ENCODE results near the gene PTH1R.

The PTH1R gene

DNA sequence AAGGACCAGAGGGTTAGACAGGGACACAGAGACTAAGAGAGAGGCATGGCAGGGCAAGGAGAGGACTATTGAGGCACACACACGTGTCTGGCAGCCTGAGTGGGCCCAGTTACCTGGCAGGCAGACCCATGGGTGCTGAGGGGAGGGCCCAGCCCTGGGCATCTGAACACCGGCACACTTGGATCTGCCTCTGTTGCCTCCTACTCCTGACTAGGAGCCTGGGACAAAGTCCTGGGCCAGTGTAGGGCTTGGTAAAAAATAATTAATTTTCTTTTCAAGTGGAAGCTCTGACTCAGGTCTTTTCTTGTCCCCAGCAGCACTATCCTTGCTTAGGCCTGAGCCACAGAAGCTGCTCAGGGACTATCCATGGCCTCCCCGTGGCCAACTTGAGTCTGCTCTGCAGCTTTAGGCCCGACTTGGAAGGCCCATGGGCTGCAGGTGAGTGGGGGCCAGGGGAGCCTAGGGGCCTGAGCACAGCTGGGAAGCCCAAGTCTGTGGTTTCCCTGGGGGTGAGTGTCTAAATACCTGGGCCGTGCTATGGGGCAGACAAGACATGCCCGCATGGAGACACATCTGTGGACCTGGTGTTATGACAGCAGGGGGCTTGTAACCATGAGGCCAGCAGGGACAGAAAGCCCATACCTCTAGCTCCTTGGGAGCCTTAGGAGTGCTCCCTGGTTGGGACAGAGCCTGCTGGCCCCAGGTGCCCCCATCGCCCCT, at the start of gene PTH1R:
Gene PTH1R, plus strand, starts transcription at position 316 of the 720 bp plus-strand sequence. CDS start 5,839 bp downstream, outside the sequence.
- DNase-seq: no peak

DNA sequence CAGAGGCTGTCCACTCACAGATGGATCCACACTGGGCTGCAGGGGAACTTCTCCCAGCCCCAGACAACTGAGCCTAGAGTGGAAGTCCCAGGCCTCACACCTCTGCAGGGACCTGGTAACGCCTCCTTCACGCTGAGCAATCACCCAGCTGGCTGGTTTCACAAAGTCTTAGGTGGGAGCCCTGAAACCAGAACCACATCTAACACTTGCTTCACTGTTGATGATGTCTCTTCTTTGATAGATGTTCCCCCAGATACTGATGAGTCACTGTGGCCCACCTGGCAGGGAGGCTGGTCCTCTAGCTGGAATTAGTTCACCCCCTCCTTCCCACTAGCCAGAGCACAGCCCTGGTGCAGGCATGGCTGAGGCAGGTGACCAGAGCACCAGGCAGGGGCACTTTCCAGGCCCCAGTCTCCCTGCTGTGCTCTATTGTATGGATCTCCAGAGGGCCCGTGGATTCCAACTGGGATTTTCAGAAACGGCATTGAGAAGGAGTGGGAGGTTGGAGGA, 47.8 kb upstream of the PTH1R start:
- DNase-seq: no peak

DNA sequence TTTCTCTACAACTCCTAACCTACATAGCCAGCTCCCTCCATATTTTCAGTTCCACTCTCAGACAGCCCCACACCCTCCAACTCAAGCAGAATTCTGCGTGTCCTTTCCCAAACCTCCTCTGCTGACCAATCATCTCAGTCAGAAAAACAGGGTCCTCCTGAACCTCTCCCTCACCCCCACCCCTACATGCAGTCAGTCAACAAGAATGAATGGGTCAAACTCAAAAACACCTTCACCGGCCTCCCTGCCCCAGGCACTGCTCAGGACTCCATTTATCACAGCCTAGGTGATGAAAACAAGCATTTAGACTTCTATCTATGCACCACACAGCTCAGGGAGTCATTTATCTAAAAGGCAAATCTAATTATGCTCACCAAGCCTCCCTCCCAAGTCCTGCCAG, 46.7 kb upstream of the PTH1R start:
- DNase-seq: no peak

DNA sequence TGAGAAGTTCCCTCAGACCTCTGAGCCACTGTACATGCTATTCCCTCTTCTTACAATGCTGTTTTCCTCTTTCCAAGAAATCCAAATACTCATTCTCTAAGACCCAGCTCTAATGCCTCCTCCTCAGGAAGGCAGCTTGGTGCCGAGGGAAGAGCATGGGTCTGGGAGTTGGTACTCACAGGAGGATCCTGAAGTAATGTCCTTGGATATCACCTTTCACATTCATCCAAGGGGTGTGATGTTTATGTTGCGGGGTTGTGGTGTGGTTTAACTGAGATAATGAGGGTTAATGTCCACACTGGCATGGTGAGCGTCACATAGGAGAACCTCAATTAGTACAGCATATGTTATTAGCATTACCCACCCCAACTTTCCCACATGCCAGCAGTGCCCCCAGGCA, 46.2 kb upstream of the PTH1R start:
- no peak for DNase-seq

DNA sequence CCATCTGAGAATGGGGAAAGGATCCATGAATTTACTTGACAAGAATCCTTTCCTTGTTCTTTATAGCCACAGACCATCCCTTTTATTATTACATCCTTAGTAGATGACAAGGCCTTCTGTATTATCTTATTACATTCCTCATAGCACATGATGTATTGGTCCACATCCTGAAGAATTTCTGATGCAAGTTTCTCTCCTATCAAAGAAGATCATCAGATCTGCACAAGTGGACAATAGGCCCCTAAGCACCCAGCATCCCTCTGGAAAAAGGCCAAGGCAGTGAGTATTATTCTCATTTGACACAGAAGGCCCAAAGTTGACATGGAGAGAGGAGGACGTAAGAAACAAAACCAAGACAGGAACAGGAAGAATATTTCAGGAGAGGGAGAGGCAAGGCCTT, 45.7 kb upstream of the PTH1R start:
- no peak for DNase-seq

DNA sequence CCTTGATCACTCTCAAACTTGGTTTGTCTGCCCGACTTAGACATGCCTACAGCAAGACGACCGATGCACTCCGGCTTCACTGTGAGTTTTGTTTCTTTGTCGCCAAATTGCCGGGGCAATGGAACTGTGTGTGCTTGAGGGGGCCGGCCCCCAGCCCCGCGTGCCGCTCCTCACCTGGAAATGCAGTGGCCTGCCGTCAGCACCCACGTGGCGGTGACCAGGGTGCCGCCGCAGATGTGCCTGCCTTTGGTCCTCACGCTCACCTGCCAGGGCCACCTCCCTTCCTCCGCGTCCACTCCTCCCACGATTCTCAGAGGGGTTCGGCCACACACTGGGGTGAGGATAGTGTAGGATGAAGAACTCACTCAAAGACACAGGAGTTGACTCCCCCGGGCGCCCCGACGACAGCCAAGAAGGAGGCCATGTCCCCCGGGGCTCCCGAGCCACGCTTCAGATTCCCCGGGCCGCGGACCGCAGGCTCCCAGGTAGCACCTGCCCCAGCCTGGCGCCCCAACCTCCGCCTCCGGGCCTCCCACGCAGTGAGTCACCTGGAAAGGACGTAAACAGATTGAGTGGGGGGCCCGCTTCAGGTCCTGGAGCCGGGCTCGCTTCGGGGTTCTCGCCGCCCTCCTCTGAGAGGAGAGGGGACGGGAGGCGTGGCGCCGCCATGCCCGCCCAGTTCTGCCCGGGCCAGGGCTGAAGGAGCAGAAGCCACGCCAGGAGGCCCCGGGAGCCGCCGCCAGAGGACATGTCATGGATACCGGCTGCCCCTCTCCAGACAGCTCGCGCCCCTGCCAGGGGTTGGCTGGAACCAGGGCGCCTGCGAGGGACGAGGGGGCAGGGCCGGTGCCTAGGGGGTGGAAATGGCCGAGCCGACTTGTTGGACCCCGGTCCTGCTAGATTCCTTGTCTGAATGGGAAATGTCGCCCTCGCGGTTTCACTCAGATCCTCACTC, 43.9 kb upstream of the PTH1R start:
- DNase-seq: no peak

DNA sequence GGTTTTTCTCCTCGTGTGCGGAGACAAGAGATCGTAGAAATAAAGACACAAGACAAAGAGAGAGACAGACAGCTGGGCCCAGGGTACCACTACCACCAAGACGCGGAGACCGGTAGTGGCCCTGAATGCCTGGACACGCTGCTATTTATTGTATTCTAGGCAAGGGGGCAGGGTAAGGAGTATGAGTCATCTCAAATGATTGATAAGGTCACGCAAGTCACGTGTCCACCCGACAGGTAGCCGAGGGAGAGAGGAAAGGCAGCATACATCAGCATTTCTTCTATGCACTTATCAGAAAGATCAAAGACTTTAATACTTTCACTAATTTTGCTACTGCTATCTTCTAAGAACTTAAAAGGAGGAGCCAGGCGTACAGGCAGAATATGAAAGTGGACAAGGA, 42.5 kb upstream of the PTH1R start:
- DNase-seq: no peak

DNA sequence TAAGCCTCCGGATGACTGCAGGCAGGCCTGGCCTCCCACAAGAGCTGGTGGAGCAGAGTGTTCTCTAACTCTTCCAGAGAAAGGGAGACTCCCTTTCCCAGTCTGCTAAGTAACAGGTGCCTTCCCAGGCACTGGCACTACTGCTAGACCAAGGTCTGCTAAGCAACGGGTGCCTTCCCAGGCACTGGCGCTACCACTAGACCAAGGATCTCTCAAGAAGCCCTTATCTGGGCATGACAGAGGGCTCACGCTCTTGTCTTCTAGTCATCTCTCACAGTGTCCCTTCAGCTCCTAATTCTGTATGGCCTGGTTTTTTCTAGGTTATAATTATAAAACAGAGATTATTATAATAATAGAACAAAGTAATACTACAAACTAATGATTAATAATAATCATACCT, 42.0 kb upstream of the PTH1R start:
- DNase-seq: no peak

DNA sequence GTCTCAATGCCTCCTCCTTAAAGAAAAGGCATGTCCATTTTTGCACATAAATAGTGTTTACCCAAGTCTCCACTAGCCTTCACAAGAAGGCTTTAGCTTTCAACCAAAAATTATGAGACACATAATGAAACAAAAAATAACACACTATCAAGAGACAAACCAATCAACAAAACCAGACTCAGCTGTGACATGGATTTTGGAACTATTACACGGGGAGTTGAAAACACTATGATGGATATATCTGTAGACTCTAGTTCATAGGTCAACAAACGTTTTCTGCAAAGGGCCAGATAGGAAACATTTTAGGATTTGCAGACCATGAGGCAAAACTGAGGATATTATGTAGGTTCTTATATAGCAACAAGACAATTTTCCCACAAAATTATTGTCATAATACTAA, 39.2 kb upstream of the PTH1R start:
- DNase-seq: no peak

DNA sequence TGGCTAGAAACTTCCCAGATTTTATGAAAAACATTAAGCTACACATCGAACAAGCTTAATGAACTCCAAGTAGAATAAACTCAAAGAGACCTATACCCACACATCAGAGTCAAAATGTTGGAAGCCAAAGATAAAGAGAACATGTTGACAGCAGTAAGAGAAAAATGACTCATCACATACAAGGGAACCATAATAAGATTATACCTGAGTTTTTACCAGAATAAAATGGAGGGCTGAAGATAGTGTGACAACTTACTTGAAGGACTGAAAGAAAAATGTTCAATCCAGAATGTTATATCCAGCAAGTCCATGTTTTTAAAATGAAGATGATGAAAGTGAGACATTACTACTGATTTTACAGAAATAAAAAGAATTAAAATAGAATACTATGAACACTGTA, 37.0 kb upstream of the PTH1R start:
- DNase-seq: no peak

DNA sequence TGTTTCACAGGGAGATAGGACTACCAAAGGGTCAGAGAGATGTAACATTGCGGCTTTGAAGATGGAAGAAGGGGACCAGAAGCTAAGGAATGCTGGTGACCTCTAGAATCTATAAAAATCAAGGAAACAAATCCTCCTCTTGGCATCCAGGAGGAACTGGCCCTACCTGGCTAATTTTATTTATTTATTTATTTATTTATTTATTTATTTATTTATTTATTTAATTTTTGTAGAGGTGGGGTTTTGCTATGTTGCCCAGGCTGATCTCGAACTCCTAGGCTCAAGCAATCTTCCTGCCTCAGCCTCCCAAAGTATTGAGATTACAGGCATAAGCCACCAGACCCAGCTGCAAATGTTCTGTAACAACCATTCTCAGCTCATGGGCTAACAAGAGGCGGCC, 34.0 kb upstream of the PTH1R start:
- no peak for DNase-seq

DNA sequence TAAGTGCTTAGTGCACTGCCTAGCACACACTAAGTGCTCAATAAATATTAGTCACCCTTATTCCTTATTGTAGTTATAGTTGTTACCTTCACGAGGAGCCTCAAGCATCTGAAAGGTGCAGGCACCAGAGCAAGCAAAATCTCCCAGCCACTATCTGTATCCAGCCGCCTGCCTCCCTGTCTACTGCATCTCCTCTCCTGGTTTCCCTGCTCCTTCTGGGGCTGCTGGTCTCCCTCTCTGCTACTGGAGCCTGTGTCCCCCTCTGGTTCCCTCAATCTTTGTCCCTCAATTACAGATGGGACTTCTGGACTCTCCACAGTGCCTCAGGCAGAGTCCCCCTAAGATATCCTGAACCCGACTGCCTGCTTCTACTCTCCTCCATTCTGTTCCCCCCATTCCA, 33.1 kb upstream of the PTH1R start:
- DNase-seq: no peak

DNA sequence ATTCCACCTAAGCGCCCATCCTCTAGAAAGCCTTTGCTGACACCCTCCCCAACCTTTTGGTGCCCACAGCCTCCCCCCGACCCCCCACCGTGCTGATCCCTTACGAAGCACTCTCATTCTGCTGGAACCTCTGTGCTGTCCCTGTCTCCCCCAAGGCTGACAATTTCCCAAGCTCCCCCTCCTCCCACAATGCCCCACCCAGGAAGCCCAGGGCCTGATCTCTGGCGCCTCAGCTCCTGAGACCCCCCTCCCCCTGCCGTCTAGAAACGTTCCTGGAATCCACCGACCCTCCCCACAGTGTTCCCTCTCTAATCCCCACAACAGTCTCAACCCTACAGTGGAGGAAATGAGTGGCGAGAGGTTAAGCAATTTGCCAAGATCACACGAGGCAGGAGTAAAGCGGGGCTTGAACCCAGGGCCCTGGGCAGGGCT, 32.6 kb upstream of the PTH1R start:
- DNase-seq: no peak

DNA sequence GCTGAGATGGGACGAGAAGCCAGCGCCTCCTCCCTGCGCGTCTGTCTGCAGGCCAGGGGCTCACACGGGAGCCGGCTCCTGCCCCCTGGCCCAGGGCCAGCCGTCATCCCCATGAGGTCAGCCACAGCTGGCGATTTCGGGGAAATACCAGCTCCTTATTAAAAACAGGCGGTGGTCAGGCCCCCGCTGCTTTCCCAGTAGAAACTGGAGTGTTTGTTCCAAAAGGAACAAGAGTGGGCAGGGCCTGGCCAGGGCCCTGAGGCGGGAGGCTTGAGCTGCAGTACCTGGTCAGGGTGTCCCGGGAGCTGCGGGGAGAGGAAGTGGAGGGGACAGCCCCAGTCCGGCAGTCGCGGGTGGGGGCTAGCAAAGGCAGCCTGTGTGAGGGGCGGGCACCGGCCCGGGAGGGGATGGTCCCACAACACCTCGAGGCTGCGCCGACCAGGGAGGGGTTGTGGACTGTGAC, 32.1 kb upstream of the PTH1R start:
- DNase-seq: no peak

DNA sequence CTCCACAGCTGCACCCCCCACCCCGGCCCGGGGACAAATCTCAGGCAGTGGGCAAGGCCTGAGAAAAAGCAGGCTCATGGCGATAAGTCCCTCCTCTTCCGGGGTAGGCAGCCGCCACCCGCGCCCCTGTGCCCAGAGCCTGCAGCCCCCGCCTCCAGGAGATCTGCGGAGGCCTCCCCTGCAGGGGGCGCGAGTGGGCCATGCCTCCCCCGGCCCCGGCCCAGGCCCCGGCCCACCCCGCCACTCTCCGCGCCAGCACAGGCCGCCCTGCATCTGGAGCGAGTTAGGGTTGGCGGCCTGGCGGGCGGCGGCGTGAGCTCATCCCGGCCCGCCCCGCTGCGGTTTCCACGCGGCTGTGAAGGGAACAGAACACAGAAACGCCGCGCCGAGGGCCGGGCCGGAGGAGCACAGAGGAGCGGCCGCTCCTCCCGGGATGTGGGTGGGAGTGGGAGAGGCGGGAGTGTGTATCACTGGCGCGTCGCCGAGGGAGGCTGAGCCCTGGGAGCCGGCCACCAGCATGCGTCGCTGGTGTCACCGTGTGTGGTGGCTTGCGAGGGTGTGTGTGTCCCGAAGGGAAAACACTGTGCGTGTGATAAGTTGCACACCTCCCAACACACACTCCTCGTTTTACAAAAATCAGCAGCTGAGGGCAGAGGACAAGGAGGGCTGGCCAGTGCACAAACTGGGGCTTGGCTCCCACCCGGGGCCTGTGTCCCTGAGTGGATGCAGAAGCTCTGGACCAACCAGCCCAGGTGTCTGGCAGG, 31.5 kb upstream of the PTH1R start:
- DNase-seq: no peak

DNA sequence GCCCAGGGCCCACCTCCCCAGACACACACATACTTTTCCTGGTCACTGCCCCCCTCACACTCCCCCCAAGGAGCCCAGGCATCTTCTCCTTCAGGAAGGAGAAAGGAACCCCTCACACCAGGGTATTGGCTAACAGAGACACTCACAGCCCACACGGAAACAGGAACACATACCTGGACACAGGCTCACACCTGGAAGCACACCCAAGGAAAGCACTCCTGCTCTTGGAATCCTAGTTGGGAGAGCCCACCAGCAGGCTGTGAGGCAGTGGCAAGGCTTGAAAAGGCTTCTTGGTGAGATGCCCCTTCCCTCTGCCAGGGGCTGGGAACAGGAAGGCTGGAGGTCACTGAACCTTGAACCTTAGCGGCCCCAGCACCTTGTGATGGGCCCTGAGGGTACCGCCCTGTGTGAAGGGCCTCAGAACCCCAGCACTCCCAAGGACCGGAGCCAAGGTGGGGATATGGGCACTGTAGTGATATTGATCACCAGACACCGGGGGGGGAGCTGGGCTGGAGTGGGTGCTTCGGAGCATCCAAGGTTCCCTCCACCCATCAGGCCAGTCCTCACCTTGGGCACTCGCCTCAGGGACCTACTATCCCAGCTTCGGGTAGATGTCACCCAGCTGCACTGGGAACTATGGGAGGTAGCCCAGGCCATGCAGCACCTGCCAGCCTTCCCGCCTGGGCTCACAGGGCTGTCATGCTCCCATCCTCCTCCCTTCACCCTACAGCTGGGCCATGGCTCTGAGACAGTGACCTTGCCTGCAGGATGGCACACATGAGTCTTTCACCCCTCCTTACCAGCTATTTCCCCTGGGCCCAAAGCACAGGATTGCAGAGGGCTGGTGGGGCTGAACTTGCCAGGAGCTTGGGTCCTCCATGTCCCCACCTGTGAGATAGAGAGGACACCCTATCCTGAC, 30.6 kb upstream of the PTH1R start:
- DNase-seq: no peak

DNA sequence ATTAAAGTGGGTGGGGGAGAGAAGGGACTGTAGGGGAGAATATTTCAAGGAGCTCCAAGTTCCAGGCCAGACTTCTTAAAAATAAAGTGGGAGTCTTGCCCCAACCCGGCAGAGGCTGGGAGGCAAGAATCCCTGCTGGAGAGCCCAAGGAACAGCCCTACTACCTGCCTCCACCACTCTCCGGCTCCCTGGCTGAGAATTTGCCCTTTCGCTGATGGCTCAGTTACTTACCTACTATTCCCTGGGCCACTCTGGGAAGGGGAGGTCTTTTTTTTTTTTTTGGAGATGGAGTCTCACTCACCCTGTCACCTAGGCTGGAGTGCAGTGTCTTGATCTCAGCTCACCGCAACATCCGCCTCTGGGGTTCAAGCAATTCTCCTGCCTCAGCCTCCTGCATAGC, 29.8 kb upstream of the PTH1R start:
- DNase-seq: no peak

DNA sequence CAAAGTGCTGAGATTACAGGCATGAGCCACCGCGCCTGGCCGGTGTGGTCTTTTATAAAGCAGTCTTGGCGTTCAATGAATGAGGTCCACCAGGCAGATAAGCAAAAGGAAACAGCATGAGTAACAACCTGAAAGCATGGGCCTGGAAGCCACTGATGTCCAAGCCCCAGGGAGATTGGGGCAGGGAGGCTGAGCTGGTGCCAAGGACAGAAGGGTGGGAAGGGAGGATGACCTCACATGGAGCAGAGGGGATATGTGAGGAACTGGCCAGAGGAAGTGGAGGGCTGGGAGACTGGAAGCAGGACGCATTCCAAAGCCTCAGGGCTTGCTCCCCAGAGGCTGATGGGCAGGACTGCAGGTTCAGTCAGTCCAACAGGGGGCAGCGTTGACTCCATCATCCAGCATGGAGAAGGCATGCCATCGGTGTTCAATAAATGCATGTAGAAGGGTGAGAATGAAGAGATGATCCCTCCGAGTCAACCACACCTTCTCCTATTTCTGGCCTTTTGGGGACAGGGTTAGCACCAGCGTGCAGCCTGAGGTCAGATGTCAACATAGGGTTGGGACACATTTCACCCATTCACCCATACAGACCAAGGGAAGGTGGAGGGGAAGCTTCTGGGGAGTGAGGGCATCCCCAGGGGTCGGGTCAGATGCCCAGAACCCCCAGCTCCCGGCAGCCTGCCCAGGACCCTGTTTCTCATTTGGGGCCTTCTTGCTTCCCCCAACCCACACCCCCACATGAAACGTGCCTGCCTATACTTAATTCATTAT, 29.1 kb upstream of the PTH1R start:
- DNase-seq: no peak

DNA sequence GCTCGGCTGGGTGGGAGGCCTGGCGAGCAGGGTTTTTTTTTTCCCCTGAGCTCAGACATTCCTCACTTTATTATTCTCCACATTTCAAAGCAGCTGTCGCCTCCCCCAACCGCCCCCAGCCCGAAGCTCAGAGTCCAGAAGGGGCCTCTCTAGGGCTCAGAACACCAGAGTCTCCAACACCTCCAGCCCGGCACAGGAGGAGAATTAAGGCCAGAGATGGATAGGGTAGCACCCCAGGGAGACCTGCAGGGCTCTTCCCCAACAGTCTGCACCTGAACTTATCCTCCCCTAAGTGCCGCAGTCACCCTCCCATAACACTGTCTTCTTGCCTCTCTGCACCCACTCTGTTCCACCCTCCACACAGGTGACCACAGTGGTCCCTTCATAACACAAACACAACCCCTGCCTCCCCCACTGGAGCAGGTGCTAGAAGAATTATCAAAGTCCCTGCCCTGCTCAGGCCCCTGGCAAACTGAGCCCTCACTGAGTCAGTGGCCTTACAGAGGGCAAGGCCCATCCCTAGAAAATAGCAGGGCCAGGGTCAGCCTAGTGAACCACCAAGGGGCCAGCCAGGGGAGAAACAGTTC, 28.4 kb upstream of the PTH1R start:
- no peak for DNase-seq

DNA sequence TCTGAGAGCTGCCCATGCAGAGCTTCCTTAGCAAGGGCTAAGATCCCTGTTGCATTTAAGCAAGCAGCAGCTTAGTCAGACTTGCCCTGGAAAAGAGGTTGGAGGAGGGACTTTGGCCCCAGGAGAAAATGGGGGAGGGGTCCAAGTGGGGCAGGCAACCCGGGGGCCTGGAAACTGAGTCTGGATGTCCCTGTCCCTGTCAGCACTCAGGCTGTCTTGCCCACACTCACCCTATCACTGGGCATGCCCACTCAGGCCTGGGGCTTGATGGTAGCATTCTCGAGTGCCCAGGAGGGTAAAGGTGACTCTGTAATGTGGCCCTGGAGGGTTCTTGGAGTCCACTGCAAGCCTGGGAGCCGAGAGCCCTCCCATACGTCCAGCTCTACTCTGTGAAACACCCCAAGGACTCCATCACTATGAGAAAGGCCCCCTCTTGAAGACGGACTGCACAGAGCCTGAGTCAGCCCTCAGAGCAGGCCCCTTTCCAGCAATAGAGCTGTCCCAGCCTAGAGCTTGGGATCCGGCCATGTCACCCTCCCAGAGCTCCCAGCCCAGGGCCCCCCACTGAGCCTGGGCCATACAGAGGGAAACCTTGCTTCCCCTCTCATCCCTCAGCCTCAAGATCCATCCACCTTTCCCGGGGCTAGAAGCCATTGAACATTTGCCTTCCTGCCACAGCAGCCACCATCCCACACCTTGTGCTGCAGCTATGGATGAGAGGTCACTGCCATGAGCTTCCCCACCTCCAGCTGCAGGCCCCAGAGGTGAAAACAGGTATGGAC, 27.6 kb upstream of the PTH1R start:
- no peak for DNase-seq

All from NCI-H2081 (cell line).